H1 (cell line): ENCODE measurements around the gene DHX9. TPM values are rescaled to one million over a fixed set of nuclear protein-coding genes. Genes with fewer than 3 reads are reported as not detected.

Experiments
- CHD1 ChIP-seq: IDR thresholded peaks from 2 replicates; pipeline ENCODE4 v1.6.1; 2012; ENCODE audit warnings: low read depth, low read length, improper control_type of control experiment
- EP300 ChIP-seq, 2 experiments: IDR thresholded peaks; 1 replicate in 1 of 2; 2 replicates in 1 of 2; pipeline ENCODE4 v1.6.1; 2011 to 2012; ENCODE audit warnings: low read depth in 2 of 2, low read length in 2 of 2, mild to moderate bottlenecking in 2 of 2, borderline replicate concordance in 1 of 2, inconsistent platforms in 1 of 2, moderate library complexity in 1 of 2
- GTF2F1 ChIP-seq: IDR thresholded peaks from 2 replicates; pipeline ENCODE4 v1.6.1; 2012; ENCODE audit warnings: low read depth, low read length, improper control_type of control experiment, borderline replicate concordance
- SRF ChIP-seq: IDR thresholded peaks from 2 replicates; pipeline ENCODE4 v1.6.1; 2011; ENCODE audit warnings: mild to moderate bottlenecking, low read depth, low read length, moderate library complexity
- TAF1 ChIP-seq: IDR thresholded peaks from 2 replicates; pipeline ENCODE4 v1.6.1; 2011; ENCODE audit warnings: mild to moderate bottlenecking, low read depth, low read length
- USF2 ChIP-seq: IDR thresholded peaks from 2 replicates; pipeline ENCODE4 v1.6.1; 2011; ENCODE audit warnings: low read length, improper control_type of control experiment
- polyA plus RNA-seq, 7 experiments: library from polyadenylated mRNA; depleted of rRNA in 3 of 7; stranded (reverse) in 5 of 7; unstranded in 2 of 7; fragments of >200 nt in 5 of 7; fragments of 200-250 nt in 2 of 7; gene quantifications; 1 replicate in 5 of 7; 2 replicates in 1 of 7; 4 replicates in 1 of 7; pipeline versions ENCODE4 v1.2.1 to v1.2.3, GENCODE V29; 2011 to 2013; ENCODE audit warnings: missing spikeins in 2 of 7, mixed read lengths in 2 of 7
- total RNA-seq: library from RNA; stranded (reverse); fragmentation: NEBNext Ultra II Directional; extraction: Animal tissue kit (Norgen Biotek cat#: 25700); gene quantifications from 2 replicates; pipeline ENCODE4 v1.2.1, GENCODE V29; 2021

DHX9 gene
- total and polyA plus RNA-seq, 2 of the 8 experiments (the other 6 are each of a cell fraction or from before 2014, with no cell fraction given) = 153 to 333 TPM

GRCh38 chr1:182845379-182845778 is 6.2 kb downstream of the DHX9 start (continued):
- TF ChIP-seq CHD1 (no peak), SRF (no peak), EP300 (IDR thresholded peaks at IDR 0.05; ENCODE audit: borderline replicate concordance in 1 of 2, low read depth in 2 of 2, low read length in 2 of 2) (no peak), TAF1 (no peak), GTF2F1 (no peak), USF2 (no peak)
